Osteocyte (in vitro differentiated cells): Measurements from ENCODE around the gene ADCY3. TPM values are rescaled to one million over a fixed set of nuclear protein-coding genes. Genes with fewer than 3 reads are reported as not detected.
A peak's percentile ranks its signal among the peaks of the same experiment; 100 is the strongest.

Experiments used
- DNase-seq: peaks from one replicate; pipeline ENCODE4 v3.0.0; 2021; ENCODE audit warnings: mixed read lengths; ENCODE audit not compliant: unreplicated experiment; ENCODE audit errors: extremely low spot score
- H3K27ac Mint-ChIP-seq: one replicate; pipeline ENCODE4 v1.8.0; 2021; ENCODE audit warnings: mild to moderate bottlenecking, mixed read lengths; ENCODE audit not compliant: unreplicated experiment
- H3K27me3 Mint-ChIP-seq: one replicate; pipeline ENCODE4 v1.8.0; 2021; ENCODE audit warnings: mixed read lengths; ENCODE audit not compliant: unreplicated experiment
- H3K36me3 Mint-ChIP-seq: one replicate; pipeline ENCODE4 v1.8.0; 2021; ENCODE audit warnings: mixed read lengths; ENCODE audit not compliant: unreplicated experiment
- H3K4me1 Mint-ChIP-seq: one replicate; pipeline ENCODE4 v1.8.0; 2021; ENCODE audit warnings: mixed read lengths; ENCODE audit not compliant: unreplicated experiment
- H3K4me3 Mint-ChIP-seq: one replicate; pipeline ENCODE4 v1.8.0; 2021; ENCODE audit warnings: mild to moderate bottlenecking, moderate library complexity, mixed read lengths; ENCODE audit not compliant: unreplicated experiment
- H3K9me3 Mint-ChIP-seq: one replicate; pipeline ENCODE4 v1.8.0; 2021; ENCODE audit warnings: mixed read lengths; ENCODE audit not compliant: unreplicated experiment
- total RNA-seq: library from RNA; stranded (reverse); gene quantifications from 2 replicates; pipeline ENCODE4 v1.2.1, GENCODE V29; 2021
- TF ChIP-seq, protein P1 (sequence below): fragments of 200-600 bp; sonication (generic); IDR thresholded peaks from 2 replicates; pipeline ENCODE4 v1.5.0; 2021; ENCODE audit warnings: antibody characterized with exemption, mild to moderate bottlenecking, moderate library complexity

Gene ADCY3
- total RNA-seq, 1 donor from 2014 or later, result 99.9 TPM

- TF ChIP-seq, protein P1, sequence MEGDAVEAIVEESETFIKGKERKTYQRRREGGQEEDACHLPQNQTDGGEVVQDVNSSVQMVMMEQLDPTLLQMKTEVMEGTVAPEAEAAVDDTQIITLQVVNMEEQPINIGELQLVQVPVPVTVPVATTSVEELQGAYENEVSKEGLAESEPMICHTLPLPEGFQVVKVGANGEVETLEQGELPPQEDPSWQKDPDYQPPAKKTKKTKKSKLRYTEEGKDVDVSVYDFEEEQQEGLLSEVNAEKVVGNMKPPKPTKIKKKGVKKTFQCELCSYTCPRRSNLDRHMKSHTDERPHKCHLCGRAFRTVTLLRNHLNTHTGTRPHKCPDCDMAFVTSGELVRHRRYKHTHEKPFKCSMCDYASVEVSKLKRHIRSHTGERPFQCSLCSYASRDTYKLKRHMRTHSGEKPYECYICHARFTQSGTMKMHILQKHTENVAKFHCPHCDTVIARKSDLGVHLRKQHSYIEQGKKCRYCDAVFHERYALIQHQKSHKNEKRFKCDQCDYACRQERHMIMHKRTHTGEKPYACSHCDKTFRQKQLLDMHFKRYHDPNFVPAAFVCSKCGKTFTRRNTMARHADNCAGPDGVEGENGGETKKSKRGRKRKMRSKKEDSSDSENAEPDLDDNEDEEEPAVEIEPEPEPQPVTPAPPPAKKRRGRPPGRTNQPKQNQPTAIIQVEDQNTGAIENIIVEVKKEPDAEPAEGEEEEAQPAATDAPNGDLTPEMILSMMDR, result no peak
- Mint-ChIP-seq H3K4me1 (peaks cover 25% of the 10 kb centered on the region), H3K9me3 (peaks cover 4% of the 10 kb centered on the region), H3K27me3 (no peaks in the 10 kb centered on the region), H3K27ac (peak overlapping the region; percentile 54), H3K4me3 (no peak overlapping the region), H3K36me3 (peaks cover 11% of the 10 kb centered on the region)
- DNase-seq, result no peak
Measured at GRCh38 chr2:24863641-24864040, 56.4 kb downstream of the ADCY3 start.

DNA sequence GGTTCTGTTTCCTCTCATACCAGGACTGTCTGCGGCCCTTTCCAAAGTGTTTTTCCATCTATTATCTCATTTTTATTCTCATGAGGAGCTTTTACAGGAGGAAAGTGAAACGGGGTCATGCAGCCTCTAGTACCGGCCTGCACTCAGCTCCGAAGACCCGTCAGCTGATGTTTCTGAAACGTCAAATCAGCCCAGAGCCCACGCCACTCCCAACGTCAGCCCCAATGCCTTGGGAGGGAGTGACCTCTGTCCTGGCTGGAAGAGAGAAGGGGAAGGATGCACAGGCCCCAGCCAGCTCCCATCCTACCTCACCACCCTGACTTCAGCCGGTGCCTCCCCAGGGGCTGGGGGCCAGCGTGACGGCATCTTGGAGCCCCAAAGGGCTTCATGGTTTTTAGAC lies 58.5 kb downstream of the ADCY3 start:
- no peaks in the 10 kb centered on the region for H3K9me3 Mint-ChIP-seq
- TF ChIP-seq, protein P1, result no peak
- H3K27me3 Mint-ChIP-seq, result no peaks in the 10 kb centered on the region
- peaks cover 2% of the 10 kb centered on the region for H3K36me3 Mint-ChIP-seq
- DNase-seq, result no peak
- H3K4me3 Mint-ChIP-seq, result no peak overlapping the region
- peaks cover 39% of the 10 kb centered on the region for H3K4me1 Mint-ChIP-seq
- no peak overlapping the region for H3K27ac Mint-ChIP-seq

DNA sequence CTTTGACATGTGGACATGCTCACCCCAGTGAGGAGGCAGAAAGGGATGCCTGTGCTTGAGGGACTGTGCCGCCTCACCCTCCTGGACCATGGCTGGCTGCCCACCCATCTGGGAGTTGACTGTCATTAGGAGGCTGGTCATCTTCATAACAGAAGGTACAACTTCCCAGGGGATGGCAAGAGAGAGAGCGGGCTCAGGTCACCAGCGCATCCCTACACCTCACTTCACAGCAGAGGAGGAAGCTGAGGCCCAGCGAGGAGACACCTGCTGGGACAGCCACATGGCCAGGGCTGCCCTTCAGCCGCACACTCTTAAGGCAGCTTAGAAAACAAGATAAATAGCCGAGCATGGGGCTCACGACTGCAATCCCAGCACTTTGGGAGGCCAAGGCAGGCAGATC lies 59.4 kb downstream of the ADCY3 start:
- Mint-ChIP-seq H3K27ac (no peak overlapping the region), H3K27me3 (no peaks in the 10 kb centered on the region), H3K9me3 (no peaks in the 10 kb centered on the region), H3K36me3 (peaks cover 2% of the 10 kb centered on the region), H3K4me3 (no peak overlapping the region), H3K4me1 (peaks cover 48% of the 10 kb centered on the region)
- TF ChIP-seq, protein P1, result no peak
- no peak for DNase-seq

DNA sequence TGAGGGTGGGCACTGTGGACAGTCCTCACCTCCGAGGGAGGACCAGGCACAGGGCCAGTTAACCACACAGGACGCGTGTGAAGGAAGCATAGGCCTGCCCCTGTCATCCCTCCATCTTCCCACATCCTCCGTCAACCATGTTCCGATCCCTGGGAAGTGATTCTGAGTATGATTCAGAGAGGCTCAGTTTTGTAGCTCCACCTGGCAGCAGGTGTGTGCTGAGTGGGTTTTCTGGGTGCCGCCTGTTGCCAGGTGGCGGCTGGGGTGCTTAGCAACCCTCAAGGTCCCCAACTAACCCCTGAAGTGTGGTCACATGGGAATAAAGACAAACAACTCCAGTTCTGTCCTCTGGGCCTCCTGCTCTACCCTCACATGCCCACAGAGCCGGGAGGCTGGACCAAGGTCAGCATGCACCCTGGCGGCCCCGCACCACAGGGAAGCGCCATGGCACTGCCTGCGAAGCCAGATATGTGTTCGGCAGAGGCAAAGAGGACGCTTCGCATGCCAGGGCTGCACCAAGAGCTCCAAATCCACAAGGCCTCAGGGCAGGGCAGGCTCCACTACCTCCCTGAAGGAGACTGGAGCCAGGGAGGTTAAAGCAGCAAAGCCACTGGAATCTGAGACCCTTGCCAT lies 60.0 kb downstream of the ADCY3 start:
- peaks cover 53% of the 10 kb centered on the region for H3K4me1 Mint-ChIP-seq
- H3K27ac Mint-ChIP-seq, result no peak overlapping the region
- H3K9me3 Mint-ChIP-seq, result no peaks in the 10 kb centered on the region
- no peak for DNase-seq
- TF ChIP-seq, protein P1, result no peak
- no peaks in the 10 kb centered on the region for H3K27me3 Mint-ChIP-seq
- no peak overlapping the region for H3K4me3 Mint-ChIP-seq
- peaks cover 2% of the 10 kb centered on the region for H3K36me3 Mint-ChIP-seq

GRCh38 chr2:24858996-24859395 lies 61.0 kb downstream of the ADCY3 start:
- H3K27me3 Mint-ChIP-seq, result no peaks in the 10 kb centered on the region
- peaks cover 2% of the 10 kb centered on the region for H3K36me3 Mint-ChIP-seq
- no peak overlapping the region for H3K27ac Mint-ChIP-seq

More at GRCh38 chr2:24858996-24859395, 61.0 kb downstream of the ADCY3 start:
- Mint-ChIP-seq H3K9me3 (no peaks in the 10 kb centered on the region), H3K4me3 (no peak overlapping the region), H3K4me1 (peaks cover 58% of the 10 kb centered on the region)
- TF ChIP-seq, protein P1, result no peak
- no peak for DNase-seq
